GM21367 (cell line): ENCODE results near the gene PPP1R12A.

Experiments used
- ATAC-seq: cut with Tn5 transposase; IDR thresholded peaks from one replicate; pipeline ENCODE4 v1.9.1; 2021; ENCODE audit not compliant: unreplicated experiment

The PPP1R12A gene

DNA sequence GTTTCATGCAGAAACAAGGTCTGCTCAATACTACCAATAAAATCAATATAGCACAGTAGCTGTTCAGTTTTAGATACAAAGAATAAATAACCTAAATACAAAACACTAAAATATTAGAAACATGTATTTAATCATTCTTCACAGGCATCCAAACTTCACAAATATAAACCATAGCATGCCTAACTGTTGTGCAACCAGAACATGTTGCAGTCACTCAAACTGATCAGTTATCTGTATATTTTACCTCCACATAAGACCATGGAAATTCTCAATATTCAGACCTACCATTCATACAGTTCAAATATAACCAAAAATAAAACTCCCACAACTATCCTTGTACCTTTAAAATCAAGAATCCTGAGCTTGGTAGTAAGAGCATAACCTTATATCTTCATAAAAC is 161.0 kb downstream of the PPP1R12A start:
- no peak for ATAC-seq

DNA sequence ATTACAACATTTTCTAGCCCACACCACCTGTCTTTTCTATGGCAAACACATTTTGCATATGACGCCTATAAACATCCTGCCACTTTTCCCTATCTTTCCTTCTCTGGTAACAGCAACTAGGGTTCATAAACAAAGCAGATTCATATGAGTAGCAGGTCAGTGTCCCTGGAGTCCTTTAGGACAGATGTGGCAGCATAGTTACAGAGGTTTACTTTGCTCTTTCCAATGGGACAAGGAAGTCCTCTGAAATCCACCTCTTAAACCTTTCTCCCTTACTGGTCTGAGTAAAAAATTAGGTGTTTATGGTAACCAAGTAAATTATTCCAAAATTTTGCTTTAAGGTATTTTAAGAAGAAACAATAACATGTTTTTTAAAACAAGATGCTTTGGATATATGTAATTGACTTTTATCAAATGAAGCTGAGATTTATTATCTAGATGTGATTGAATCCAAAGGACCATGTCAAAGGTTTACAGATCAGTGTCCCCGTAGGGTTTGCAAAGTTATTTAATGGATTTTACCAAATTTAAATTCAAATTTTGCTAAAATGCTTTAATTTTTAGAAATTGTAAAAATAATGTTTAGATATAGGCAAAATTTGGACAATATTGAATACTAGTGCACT is 164.9 kb downstream of the PPP1R12A start:
- ATAC-seq, result no peak

DNA sequence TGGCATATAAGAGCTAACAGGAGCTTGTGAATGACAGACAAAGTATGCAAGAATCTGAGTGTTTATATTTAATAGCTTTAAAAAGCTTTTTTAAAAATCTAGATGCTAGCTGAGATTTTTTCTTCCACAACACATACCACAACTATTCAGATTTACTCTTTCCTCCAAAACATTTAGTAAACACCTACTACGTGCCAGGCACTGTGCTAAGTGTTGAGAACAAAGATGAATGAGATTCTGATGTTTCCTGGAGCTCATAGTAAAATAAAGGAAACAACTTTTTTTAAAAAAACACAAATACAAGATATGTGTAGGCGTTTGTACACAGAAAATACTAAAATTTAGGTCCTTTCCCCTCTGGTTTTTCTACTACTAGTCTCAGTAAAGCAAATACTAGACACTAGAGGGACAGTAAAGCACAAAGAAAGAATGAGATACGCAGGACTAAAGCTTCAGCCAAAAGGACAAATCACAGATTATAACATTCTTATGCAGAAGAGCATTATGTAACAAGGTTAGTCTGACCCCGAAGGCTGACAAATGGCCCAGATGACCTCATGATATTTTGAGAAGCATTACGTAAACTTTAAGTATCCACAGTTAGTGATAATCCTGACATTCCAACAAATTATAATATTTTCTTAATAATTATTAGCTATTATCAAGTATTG is 165.6 kb downstream of the PPP1R12A start:
- no peak for ATAC-seq

DNA sequence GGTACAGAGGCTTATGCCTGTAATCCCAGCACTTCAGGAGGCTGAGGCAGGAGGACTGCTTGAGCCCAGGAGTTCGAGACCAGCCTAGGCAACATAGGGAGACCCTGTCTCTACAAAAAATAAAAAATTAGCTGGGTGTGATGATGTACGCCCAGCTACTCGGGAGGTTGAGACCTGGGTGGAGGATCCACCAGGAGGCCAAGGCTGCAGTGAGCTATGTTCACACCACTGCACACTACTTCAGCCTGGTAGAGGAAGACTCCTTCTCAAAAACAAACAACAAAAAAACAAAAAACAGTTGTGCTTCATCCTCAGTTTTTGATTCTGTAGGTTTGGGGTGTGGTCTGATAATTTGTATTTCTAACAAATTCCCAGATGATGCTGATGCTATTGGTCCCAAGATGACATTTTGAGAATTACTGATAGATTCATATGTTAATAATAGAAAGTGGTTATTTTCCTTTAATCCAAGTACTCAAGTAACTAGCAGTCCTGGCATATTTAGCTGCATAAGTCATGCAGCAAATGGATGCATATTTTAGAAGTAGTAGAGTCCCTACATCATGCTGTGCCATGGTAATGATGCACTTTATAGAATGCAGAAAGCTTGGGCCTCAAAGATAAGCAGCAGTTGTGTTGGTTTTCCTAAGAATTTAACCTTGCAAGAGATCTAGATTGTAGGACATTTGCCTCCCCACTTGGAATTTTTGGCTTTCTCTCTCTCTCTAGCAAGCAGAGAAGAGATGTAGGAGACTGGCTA is 168.0 kb downstream of the PPP1R12A start:
- no peak for ATAC-seq

DNA sequence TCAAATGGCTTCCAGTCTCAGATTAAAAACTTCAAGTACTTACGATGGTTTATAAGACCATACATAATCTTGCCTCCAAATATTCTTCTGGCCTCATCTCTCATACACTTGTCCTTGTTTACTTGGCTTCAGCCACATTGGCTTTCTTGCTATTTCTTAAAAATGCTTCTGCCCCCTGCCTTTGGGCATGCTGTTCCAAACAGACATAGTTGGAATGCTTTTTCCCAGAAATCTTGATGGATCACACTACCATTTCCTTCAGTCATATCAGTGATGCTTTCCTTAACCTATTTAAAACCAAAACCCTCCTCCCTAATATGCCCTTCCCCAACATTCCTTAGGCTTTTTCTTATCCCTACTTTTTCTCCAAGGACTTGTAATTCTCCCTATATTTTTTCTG is 169.7 kb downstream of the PPP1R12A start:
- no peak for ATAC-seq

DNA sequence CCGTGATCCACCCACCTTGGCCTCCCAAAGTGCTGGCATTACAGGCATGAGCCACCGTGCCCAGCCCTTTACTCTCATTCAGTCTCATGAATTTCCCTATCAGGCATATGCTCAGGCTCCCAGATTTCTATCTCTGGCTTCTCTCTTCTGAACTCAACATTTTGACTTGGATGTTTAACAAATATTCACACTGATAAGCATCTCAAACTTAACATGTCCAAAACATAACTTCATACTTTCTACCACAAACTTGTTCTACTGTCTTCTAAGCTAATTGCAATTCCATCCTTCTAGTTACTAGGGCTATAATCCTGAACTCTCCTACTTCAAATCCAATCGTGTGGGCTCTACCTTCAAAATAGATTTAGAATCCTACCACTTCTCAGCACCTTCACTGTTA is 170.3 kb downstream of the PPP1R12A start:
- ATAC-seq, result no peak

DNA sequence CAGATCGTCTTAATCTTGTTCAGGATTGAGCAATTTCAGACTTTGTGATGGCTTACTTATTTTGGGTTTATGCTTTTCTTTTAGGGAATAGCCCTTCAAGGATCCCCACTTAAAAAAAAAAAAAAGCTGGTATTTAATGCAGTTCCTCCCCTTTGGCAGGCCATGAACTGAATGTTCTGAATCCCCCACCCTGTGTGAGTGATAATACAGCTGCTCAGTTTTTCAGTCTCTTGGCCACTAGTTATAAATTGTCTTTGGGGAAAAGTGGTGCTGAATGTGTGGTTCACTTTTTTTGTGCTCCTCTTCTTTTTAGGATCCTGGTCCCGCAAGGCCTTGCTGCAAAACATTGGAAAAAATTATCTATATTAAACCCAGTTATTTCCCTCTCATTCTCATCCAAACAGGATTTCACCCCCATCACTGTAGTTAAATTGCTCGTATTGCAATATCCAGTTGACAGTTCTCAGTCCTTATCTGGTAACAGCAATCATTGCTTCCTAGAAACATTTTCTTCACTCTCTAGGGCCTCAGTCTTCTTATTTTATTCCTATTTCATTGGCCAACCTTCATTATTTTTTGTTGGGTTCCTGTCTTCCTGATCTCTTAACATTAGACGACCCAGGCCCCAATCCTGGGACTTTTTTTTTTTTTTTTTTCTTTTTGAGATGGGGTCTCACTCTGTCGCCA is 171.0 kb downstream of the PPP1R12A start:
- ATAC-seq, result no peak

DNA sequence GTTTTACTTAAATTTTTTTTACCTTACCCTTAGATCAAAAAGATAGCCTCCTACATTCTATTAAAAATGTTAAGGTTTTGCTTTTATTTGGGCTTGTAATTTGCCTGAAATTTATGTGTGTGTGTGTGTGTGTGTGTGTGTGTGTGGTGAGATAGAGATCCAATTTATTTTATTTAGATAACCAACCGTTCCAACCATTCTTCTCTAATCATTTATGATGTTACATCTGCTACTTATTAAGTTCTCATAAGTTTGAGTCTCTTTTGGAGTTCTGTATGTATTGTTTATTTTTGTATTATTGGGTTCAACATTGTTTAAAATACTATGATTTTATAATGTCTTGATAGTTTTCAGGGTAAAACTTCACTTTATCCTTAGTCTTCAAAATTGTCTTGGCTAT is 173.6 kb downstream of the PPP1R12A start:
- ATAC-seq, result no peak

DNA sequence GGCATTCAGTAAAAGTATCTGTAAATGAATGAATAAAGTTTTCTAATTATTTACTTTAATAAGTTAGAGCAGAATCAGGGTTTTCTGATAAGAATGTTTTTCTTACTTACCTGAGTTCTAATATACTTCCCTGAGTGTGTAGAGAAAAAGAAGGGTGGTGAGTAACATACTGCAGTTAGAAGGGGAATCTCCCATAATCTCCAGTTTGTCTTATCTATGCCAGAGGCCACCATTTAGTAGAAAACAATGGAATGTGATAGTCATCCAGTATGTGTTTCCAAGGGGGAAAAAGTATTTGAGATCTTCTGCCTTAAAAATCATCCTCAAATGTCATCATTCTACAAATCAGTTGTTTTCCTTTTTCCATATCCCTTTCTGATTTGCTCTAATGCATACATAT is 187.6 kb downstream of the PPP1R12A start:
- no peak for ATAC-seq

DNA sequence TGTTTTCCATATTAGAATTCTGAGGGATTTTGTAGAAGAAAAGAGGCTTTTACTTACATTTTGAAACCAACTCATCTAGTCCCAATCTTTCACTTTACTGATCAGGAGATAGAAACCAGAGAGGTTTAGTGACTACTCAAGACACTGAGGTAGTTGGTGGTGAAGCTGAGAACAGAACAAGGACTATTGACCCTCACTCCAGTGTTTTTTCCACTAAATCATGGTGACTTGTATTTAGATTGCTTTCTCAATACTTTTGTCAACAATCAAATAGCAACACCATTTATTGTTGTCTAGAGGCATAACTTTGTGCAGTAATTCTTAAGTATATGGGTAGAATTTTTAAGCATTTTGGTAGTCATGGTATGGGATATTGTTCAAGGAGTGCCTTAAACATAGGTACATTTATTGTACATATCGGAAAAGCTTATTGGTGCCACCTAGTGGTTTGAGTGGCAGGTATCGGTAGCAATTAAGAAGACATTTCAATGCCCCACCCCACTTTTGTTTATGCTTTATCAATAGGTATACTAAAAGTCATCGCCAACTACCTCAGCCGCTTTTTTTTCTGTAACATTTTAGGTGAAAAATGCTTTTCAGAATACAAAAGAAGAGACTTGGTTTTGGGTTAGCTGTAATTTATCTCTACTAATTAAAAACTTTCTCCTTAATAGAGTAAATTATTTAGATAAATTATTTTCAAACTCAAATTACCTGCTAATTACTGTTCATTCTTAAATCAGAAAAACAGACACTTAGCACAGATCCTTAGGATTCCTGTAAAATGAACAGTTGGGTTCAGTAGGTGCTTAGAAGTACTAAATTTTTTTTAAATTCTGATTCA is 196.8 kb downstream of the PPP1R12A start:
- peak; percentile 81 for ATAC-seq

DNA sequence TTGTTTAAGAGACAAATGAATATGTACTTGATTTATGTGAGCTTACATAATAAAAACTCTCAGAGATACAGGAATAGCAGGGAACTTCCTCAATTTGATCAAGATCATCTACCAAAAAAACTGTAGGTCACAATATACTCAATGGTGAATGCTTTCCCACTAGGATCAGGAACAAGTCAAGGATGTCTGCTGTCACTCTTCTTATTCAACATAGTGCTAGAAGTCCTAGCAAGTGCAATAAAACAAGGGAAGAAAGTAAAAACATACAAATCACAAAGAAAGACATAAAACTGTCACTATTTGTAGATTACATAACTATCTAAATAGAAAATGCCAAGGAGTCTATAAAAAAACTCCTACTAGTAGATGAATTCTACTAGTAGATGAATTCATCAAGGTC is 202.3 kb downstream of the PPP1R12A start:
- no peak for ATAC-seq

DNA sequence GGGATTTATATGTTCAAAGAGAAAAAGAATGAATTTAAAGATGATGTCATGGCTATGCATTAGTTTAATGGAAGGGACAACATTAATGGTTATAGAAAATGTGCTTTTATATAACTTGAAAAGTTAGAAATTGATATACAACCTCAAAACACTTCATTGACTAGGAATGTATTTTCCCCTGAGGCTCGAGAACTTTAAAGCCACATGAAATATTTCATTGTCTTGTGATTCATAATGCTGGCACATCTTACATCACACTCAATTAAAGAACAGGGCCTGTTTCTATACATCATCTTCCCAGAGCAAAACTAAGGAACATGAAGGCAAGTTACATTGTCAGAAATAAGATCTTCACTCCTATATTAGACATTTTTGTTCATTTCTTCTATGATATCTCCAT is 208.9 kb downstream of the PPP1R12A start:
- no peak for ATAC-seq
